HG03432 (cell line): Measurements from ENCODE around the gene PDHX.
A peak's percentile ranks its signal among the peaks of the same experiment; 100 is the strongest.
"Not testable (repeated sequence)": the region's sequence is repeated elsewhere in the genome, so short reads cannot be mapped to it uniquely, and the experiment has no call there.

ENCODE experiments used
- ATAC-seq: cut with Tn5 transposase; IDR thresholded peaks from one replicate; pipeline ENCODE4 v1.9.1; 2021; ENCODE audit warnings: mild to moderate bottlenecking, moderate library complexity; ENCODE audit not compliant: unreplicated experiment

Gene PDHX

DNA sequence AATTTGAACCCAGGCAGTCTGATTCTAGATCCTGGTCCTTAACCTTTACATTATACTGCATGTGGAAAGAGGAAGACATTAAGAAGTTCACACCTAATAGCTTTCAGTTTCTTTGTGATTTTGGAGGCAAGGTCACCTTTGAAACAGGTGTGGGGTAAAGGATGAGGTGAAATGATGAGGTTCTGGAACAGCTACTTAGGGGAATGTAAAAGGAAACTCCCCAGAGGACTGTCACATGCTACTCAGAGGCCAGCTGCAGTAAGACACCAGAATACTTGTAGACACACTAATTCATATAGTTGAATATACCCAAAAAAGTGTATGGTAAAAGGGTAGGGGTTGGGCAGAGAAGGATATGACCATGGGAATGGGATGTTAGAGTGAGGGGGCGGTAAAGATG is 5.6 kb upstream of the PDHX start:
- peak; percentile 62 for ATAC-seq

DNA sequence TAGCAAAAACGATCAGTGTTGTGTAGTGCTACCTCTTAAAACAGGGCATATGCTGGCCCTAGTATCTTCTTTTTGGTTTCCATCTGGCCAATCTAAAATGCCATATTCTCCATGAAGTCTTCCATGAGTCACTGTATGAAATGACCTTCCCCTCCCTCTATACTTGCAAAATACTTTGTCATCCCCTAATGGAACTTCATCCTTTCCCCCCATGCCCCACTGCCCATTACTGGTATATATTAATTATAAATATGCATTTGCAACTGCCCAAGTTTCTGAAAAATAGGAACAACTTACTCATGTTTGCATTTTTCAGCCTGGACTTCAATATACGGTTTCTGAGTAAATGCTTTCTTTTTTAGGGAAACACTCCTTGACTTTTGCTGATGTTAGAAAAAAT is 4.7 kb upstream of the PDHX start:
- ATAC-seq, result no peak

DNA sequence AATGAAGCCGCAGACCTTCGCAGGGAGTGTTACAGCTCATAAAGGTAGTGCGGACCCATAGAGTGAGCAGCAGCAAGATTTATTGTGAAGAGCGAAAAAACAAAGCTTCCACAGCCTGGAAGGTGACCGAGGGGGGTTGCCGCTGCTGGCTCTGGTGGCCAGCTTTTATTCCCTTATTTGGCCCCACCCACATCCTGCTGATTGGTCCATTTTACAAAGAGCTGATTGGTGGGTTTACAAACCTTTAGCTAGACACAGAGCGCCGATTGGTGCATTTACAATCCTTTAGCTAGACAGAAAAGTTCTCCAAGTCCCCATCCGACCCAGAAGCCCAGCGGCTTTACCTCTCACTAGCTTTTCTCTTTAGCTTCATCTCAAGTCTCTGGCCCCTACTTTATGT is 2.9 kb upstream of the PDHX start:
- ATAC-seq, result not testable (repeated sequence)

- ATAC-seq, result peak; percentile 6
These were observed 1.0 kb upstream of the PDHX start for GRCh38 chr11:34915136-34916014.

DNA sequence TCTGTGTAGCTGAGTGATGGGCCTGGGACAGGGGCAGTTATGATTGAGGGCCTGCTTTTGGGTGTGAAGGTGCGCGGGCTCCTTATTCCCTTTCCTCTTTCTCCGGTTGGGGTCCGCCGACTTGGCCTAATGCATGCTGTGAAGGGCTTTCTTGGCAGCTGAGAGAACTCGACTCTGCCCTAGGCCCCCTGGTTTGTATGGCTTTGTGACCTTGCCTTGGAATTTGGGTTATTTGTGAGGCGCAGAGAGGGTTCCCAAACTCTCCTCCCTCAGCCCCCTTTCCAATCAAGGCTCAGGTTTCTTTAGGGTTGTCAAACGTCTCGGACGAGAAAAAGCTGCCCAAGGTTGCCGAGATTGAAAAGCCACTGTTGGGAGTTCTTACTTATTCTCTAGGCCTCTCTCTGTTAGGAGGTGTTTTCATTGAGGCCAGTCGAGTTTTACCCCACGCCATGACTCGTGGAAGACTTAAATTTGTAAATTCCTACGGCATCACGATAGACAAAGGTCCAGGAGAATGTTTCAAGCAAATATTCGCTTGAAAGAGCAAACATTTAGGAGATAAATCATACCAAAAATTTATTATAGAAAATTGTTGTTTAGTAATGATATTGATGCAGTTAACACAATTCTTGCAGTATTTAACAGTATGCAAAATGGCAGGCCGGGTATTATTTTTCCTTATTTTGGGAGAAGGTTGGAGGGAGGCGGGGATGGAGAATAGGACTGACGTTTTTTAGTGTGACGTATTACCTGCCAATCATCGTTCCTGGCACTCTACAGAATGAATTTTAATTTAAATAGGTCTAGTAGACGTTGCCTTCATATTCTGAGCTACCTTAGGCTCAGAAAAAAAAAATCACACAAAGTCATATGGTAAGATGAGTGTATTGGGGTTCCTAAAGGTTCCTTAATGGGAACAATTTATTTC is 689 bp downstream of the PDHX start:
- ATAC-seq, result peak; percentile 30

GRCh38 chr11:34921156-34921555 is 4.7 kb downstream of the PDHX start:
- ATAC-seq, result no peak

GRCh38 chr11:34924714-34925113 is 8.3 kb downstream of the PDHX start:
- ATAC-seq, result no peak

GRCh38 chr11:34926101-34926830 is 9.8 kb downstream of the PDHX start:
- ATAC-seq, result no peak

DNA sequence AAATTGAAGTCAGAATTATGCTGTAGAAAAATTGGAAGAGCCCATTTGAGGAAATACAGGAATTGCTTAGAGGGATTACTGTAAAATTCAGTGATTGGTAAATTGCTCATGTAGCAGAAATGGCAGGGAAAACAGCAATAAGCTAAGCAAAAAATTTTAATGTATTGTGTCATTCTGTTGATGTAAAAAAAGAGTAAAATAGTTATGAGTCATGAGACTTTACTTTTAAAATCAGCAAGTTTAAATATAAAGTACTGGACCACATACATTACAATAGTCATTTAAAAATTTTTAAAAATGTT is 10.4 kb downstream of the PDHX start:
- no peak for ATAC-seq

GRCh38 chr11:34928268-34928959 is 12.0 kb downstream of the PDHX start:
- ATAC-seq, result no peak

DNA sequence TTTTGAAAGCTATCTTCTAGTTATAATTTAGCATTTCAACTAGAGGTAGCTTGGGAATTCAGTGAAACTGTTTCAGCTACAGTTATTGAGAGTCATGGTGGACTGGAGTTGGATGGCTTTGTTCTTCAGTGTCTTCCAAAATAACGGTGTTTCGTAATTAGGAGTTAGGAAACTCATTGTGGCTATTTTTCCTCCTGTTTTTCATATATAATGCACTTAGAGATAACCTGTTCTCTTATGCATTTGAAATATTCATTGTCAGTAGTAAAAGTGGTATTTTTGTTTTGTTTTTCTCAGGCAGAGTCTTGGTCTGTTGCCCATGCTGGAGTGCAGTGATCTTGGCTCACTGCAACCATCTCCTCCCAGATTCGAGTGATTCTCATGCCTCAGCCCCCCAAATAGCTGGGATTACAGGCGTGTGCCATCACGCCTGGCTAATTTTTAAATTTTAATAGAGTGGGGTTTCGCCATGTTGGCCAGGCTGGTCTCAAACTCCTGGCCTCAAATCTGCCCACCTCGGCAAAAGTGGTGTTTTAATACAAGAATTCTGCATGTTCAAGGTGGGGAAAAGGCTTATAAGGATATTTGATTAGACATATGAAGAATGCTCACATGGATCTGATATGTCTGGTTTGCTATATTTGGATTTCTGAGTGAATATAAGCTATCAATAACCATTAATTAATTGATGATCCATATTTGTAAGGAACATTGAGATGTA is 12.7 kb downstream of the PDHX start:
- no peak for ATAC-seq

GRCh38 chr11:34929794-34930763 is 13.7 kb downstream of the PDHX start:
- no peak for ATAC-seq

DNA sequence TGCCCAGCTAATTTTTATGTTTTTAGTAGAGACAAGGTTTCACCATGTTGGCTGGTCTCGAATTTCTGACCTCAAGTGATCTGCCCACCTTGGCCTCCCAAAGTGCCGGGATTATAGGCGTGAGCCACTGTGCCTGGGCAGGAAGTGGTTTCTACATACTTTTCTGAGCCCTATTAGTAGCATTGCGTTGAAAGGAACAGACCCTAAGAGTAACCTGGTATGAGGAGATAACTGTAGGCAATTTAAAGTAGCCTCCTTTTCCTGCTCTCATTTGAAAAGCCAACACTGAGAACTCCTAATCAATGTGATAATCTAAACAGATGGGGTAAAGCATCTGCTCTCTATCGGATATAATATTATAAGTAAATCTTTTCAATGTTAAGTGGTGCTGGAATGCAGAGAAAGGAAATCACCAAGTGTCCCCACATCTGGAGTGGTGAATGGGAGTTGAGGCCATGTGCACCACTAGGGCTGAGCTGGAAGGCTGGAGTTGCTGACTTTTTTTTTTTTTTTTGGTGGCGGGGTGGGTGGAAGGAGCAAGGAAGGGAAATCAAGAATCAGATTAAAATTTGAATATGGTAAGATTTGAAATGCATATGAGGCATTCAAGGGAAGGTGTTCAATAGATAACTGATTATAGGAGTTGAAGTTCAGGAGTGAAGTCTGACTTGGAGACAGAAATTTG is 20.7 kb downstream of the PDHX start:
- ATAC-seq, result no peak

- ATAC-seq, result no peak
These were observed 22.2 kb downstream of the PDHX start for GRCh38 chr11:34938611-34939010.

GRCh38 chr11:34940026-34940677 is 23.7 kb downstream of the PDHX start:
- ATAC-seq, result no peak

GRCh38 chr11:34941688-34942087 is 25.3 kb downstream of the PDHX start:
- ATAC-seq, result no peak

DNA sequence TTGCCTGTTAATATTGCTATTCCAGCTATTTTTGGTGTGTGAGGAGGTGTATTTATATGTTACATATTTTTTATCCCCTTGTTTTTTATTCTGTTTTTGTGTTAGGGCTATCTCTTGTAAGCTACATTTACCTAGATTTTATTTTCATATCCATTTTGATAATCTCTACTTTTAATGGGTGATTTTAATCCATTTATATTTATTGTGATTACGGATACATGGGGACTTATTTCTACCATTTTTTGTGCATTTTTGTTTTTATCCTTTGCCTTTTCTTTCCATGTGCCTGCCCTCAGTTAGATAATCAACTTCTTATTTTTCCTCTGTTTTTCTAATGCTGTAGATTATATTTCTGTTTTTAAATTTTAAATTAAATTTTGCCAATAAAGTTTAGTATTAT is 28.3 kb downstream of the PDHX start:
- ATAC-seq, result no peak

GRCh38 chr11:34948696-34949095 is 32.3 kb downstream of the PDHX start:
- no peak for ATAC-seq
